ENCODE results near the gene PCDHGA9. TPM values are rescaled to one million over a fixed set of nuclear protein-coding genes. Genes with fewer than 3 reads are reported as not detected.

Gene PCDHGA9
- total RNA-seq, 2 experiments from 2014 or later: 5.7 to 5.9 TPM

- no TSS peak for BruUV-seq (replicated peaks)
- no peak overlapping the region for H3K4me2 ChIP-seq (ENCODE audit: low read length)
- CTCF ChIA-PET (ENCODE audit: unreplicated experiment): no interaction called here
These were observed 31.4 kb downstream of the PCDHGA9 start for GRCh38 chr5:141434006-141434405.

GRCh38 chr5:141437221-141437620 lies 34.6 kb downstream of the PCDHGA9 start:
- Histone ChIP-seq H3K27ac (ENCODE audit: low read depth, low read length, poor library complexity, severe bottlenecking) (no peak overlapping the region), H3K4me3 (ENCODE audit: low read depth, low read length, poor library complexity, severe bottlenecking) (no peak overlapping the region), H3K4me2 (ENCODE audit: low read length) (no peak overlapping the region), H3K4me1 (ENCODE audit: insufficient read depth, low read length, poor library complexity, severe bottlenecking) (peaks cover 2% of the 10 kb centered on the region), H2AFZ (ENCODE audit: low read length) (no peak overlapping the region), H3K9me2 (ENCODE audit: insufficient read depth, low read length) (no peaks in the 10 kb centered on the region), H3K79me2 (ENCODE audit: insufficient read depth, low read depth, low read length) (no peaks in the 10 kb centered on the region), H3K9me3 (ENCODE audit: low read length) (no peaks in the 10 kb centered on the region), H4K20me1 (ENCODE audit: insufficient read depth, low read length) (no peaks in the 10 kb centered on the region), H3K36me3 (ENCODE audit: insufficient read depth, low read length) (no peaks in the 10 kb centered on the region)
- no peak for DNase-seq (ENCODE audit: low spot score)
- no peak for TF ChIP-seq EZH2phosphoT487 (IDR thresholded peaks at IDR 0.05; ENCODE audit: borderline replicate concordance, low read depth, low read length)
- TF ChIP-seq CTCF (conservative IDR thresholded peaks at IDR 0.05; ENCODE audit: low read length): no peak
- no TSS peak for BruUV-seq (replicated peaks)
- intact Hi-C loops (cut with micrococcal nuclease; ENCODE audit: unreplicated experiment): no loop called here
- ChIA-PET POLR2A (interaction anchor here (0.6 to 1.1 kb wide), 3 partner anchors 61 to 127 kb away, joined by 3 to 4 read pairs (median 3); no protein-coding TSS in a partner anchor), CTCF (ENCODE audit: unreplicated experiment) (no interaction called here)

More at GRCh38 chr5:141434006-141434405, 31.4 kb downstream of the PCDHGA9 start:
- Histone ChIP-seq H3K79me2 (ENCODE audit: insufficient read depth, low read depth, low read length) (no peaks in the 10 kb centered on the region), H3K4me3 (ENCODE audit: low read depth, low read length, poor library complexity, severe bottlenecking) (no peak overlapping the region), H3K9me2 (ENCODE audit: insufficient read depth, low read length) (no peaks in the 10 kb centered on the region), H2AFZ (ENCODE audit: low read length) (no peak overlapping the region), H3K4me1 (ENCODE audit: insufficient read depth, low read length, poor library complexity, severe bottlenecking) (no peaks in the 10 kb centered on the region), H3K27ac (ENCODE audit: low read depth, low read length, poor library complexity, severe bottlenecking) (no peak overlapping the region), H4K20me1 (ENCODE audit: insufficient read depth, low read length) (no peaks in the 10 kb centered on the region), H3K36me3 (ENCODE audit: insufficient read depth, low read length) (no peaks in the 10 kb centered on the region), H3K9me3 (ENCODE audit: low read length) (no peaks in the 10 kb centered on the region)
- intact Hi-C loops (cut with micrococcal nuclease; ENCODE audit: unreplicated experiment): no loop called here
- no peak for TF ChIP-seq CTCF (conservative IDR thresholded peaks at IDR 0.05; ENCODE audit: low read length)
- no peak for TF ChIP-seq EZH2phosphoT487 (IDR thresholded peaks at IDR 0.05; ENCODE audit: borderline replicate concordance, low read depth, low read length)
- DNase-seq (ENCODE audit: low spot score): no peak
- POLR2A ChIA-PET: no interaction called here

- intact Hi-C loops (cut with micrococcal nuclease; ENCODE audit: unreplicated experiment): no loop called here
- TF ChIP-seq EZH2phosphoT487 (IDR thresholded peaks at IDR 0.05; ENCODE audit: borderline replicate concordance, low read depth, low read length): no peak
- Histone ChIP-seq H3K4me3 (ENCODE audit: low read depth, low read length, poor library complexity, severe bottlenecking) (no peak overlapping the region), H3K27ac (ENCODE audit: low read depth, low read length, poor library complexity, severe bottlenecking) (no peak overlapping the region), H3K79me2 (ENCODE audit: insufficient read depth, low read depth, low read length) (no peaks in the 10 kb centered on the region), H4K20me1 (ENCODE audit: insufficient read depth, low read length) (no peaks in the 10 kb centered on the region), H2AFZ (ENCODE audit: low read length) (no peak overlapping the region), H3K4me2 (ENCODE audit: low read length) (no peak overlapping the region), H3K9me2 (ENCODE audit: insufficient read depth, low read length) (no peaks in the 10 kb centered on the region), H3K4me1 (ENCODE audit: insufficient read depth, low read length, poor library complexity, severe bottlenecking) (peaks cover 14% of the 10 kb centered on the region), H3K9me3 (ENCODE audit: low read length) (no peaks in the 10 kb centered on the region), H3K36me3 (ENCODE audit: insufficient read depth, low read length) (no peaks in the 10 kb centered on the region)
- ChIA-PET POLR2A (interaction anchor here (0.5 kb wide), 1 partner anchor 795 kb away, joined by 3 read pairs; no protein-coding TSS in a partner anchor), CTCF (ENCODE audit: unreplicated experiment) (no interaction called here)
- DNase-seq (ENCODE audit: low spot score): no peak
- no TSS peak for BruUV-seq (replicated peaks)
These were observed 37.0 kb downstream of the PCDHGA9 start for GRCh38 chr5:141439411-141440141.

Data from OCI-LY7 (cell line).